Muscle of leg (tissue), 11 donors: Measurements from ENCODE around the gene LRRC8D. TPM values are rescaled to one million over a fixed set of nuclear protein-coding genes. Genes with fewer than 3 reads are reported as not detected.
A peak's percentile ranks its signal among the peaks of the same experiment; 100 is the strongest.

Source experiments
- DNase-seq: peaks from one replicate; pipeline ENCODE4 v3.0.0; 2013
- H3K27ac ChIP-seq: one replicate; pipeline ENCODE4 v1.5.1; 2013; ENCODE audit warnings: mild to moderate bottlenecking, low read length, control low read depth
- H3K27me3 ChIP-seq: one replicate; pipeline ENCODE4 v1.6.1; 2013; ENCODE audit warnings: low read length; ENCODE audit not compliant: control insufficient read depth, insufficient read depth
- H3K36me3 ChIP-seq: one replicate; pipeline ENCODE4 v1.6.1; 2013; ENCODE audit warnings: low read length; ENCODE audit not compliant: control insufficient read depth, insufficient read depth
- H3K4me1 ChIP-seq: one replicate; pipeline ENCODE4 v1.6.1; 2013; ENCODE audit warnings: low read length; ENCODE audit not compliant: control insufficient read depth, insufficient read depth
- H3K4me3 ChIP-seq: one replicate; pipeline ENCODE4 v1.5.1; 2013; ENCODE audit warnings: low read length, control low read depth
- H3K9me3 ChIP-seq: replicated peaks from 2 replicates; pipeline ENCODE4 v1.6.1; 2013; ENCODE audit warnings: low read depth, low read length; ENCODE audit not compliant: control insufficient read depth
- WGBS: methylation state at CpG from one replicate; pipeline ENCODE4 v1.1.5; 2013; ENCODE audit warnings: missing lambda C conversion rate; ENCODE audit not compliant: insufficient coverage; 5-methylcytosine and 5-hydroxymethylcytosine counted together
- polyA plus RNA-seq, 8 donors: library from polyadenylated mRNA; unstranded; fragments of 120-200 nt; gene quantifications; one replicate each; pipeline versions ENCODE4 v1.2.1 to v1.2.3, GENCODE V29; 2013; ENCODE audit warnings: inconsistent platforms in 1 of 8, low replicate concordance in 1 of 8; ENCODE audit not compliant: insufficient read length in 8 of 8, insufficient read depth in 1 of 8
- total RNA-seq: library from RNA; stranded (reverse); fragments of 120-200 nt; gene quantifications from one replicate; pipeline ENCODE4 v1.2.4, GENCODE V29; 2013

Gene LRRC8D
- total and polyA plus RNA-seq, 9 donors = 6.2 to 10.5 (median 7.6) TPM

DNA sequence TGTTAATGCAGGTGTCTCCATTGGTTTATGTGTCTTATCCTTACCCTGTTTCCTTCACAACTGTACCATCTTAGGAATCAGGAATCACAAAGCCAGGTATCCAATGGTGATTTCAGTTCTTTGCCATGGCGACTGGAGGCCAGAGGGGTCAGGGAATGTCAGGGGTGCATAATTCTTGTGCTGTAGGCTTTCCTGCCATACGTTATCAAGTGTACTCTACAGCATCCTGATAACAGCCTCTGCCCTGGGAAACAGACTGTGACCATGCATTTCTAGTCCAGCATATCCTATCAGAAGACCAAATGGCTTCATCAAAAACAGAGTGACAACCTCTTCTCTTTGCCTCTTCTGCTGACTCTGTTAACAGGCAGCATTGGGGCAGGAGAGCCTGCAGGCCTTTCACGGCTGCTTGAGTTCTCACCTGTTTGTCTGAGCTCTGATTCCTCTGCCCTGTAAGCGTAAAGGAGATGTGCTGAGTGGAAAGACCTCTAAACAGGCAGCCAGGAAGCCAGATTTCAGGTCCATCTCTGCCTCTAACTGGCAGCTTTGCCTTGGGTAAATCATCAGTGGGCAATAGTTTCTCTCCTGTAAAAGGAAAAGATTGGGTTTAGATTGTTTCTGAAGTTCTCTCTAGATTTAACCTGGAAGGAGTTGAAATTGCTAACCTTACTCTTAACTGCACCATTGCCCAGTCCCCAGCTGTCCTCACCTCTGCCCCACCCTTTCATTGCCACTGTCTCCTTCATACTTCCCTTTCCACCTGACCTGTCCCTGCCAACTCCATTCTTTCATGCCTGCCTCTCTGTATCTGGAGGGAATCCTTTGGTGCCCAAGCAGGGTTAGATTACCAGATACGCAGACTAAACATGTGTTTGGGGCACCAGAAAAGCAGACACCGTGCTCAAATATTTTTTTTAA lies 80.2 kb downstream of the LRRC8D start:
- no peaks in the 10 kb centered on the region for H3K27me3 ChIP-seq
- peaks cover 7% of the 10 kb centered on the region for H3K4me1 ChIP-seq
- WGBS = 92% methylated on average over 2 of the region's 6 CpGs
- no peaks in the 10 kb centered on the region for H3K9me3 ChIP-seq
- DNase-seq = no peak
- no peak overlapping the region for H3K27ac ChIP-seq
- H3K36me3 ChIP-seq = no peaks in the 10 kb centered on the region
- H3K4me3 ChIP-seq = no peak overlapping the region

DNA sequence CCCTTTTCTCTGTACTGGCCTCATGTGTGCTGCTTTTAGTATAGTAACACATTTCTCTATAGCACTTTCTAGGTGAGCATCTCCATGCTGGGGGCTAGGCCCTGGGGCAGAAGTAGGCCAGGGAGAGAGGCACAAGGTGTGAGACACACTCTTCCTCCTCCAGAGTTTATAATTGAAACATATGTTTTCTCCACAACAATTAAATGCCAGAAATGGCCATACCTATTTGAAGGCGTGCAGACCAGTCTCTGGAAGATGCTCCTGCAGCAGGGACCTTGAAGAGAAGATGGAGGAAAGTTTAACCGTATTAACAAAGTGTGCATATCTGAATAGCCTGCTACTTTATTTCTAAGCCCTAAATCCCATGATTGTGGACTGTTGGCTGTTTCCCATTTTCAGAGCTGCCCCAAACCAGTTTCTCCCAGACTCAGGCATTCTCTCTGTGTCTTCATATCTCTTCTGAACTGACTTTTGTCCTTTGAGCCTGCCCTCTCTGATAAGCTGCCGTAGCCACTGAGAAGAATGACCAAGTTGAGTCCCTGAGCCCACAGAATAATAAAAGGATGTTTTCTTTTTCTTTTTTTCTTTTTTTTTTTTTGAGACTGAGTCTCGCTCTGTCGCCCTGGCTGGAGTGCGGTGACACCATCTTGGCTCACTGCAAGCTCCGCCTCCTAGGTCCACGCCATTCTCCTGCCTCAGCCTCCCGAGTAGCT lies 81.3 kb downstream of the LRRC8D start:
- Histone ChIP-seq H3K4me3 (no peak overlapping the region), H3K4me1 (peaks cover 16% of the 10 kb centered on the region)
- 97% methylated on average over 5 of the region's 9 CpGs for WGBS

DNA sequence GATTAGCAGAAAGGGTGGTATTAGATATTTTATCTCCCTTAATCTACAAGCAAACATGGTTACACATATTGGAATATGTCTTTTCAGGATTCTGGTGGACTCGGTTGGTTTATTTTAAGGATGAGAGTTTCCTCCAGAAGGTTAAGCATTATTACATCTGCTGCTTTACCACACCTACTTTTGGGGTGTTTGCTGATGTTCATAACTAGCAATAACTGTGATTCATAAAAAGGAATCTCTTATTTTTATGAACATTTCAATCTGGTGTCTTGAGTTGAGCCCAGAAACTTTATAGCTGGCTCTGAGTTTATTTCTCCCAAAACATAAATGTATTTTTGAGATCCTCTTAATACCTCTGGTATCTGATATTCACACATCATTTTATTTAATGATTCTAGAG lies 82.7 kb downstream of the LRRC8D start:
- Histone ChIP-seq H3K27ac (peak overlapping the region; percentile 62), H3K4me3 (no peak overlapping the region), H3K36me3 (no peaks in the 10 kb centered on the region), H3K4me1 (peaks cover 20% of the 10 kb centered on the region), H3K9me3 (no peaks in the 10 kb centered on the region), H3K27me3 (no peaks in the 10 kb centered on the region)
- DNase-seq = peak; percentile 32
- no CpG with 5 or more reads among the region's 1 CpG for WGBS

More for the DNA sequence above, 81.3 kb downstream of the LRRC8D start:
- DNase-seq = no peak
- Histone ChIP-seq H3K27me3 (no peaks in the 10 kb centered on the region), H3K36me3 (no peaks in the 10 kb centered on the region), H3K9me3 (no peaks in the 10 kb centered on the region), H3K27ac (no peak overlapping the region)

- Histone ChIP-seq H3K9me3 (no peaks in the 10 kb centered on the region), H3K36me3 (no peaks in the 10 kb centered on the region), H3K4me1 (peaks cover 21% of the 10 kb centered on the region), H3K27me3 (no peaks in the 10 kb centered on the region), H3K27ac (peak overlapping the region; percentile 62), H3K4me3 (no peak overlapping the region)
- WGBS = 0% methylated on average over 1 of the region's 6 CpGs
- peak; percentile 82 for DNase-seq
These were observed 83.6 kb downstream of the LRRC8D start for GRCh38 chr1:89904219-89904980.

DNA sequence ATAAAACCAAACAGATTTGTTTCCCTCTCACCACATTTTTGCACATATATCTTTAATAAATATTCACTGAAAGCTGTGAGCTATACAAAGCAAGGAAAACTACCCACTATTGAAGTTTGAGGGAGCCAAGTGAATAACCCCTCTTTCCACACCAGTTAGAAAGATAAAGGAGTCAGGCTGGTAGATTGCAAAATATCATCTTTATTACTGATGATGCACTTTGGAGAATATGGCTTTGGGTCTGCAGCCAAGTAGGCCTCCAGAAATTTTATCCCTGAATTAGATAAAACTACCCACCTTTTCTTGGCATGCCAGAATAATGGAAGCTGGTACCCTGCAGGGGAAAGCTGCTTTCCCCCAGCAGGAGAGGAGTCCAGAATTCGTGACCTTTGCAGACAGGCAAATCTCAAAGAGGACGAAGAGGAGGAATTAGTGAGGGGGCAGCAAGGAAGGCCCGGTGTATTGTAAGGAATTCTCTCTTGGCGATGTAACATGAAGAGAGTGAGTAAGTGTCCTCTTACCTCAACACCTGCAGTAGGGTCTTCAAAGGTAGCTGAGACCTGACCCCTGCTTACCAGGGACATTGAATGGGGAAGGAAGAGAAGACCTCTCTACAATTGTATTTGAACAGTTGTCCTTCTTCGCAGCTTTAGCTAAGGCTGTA lies 84.7 kb downstream of the LRRC8D start:
- H3K27ac ChIP-seq = no peak overlapping the region
- 83% methylated on average over 3 of the region's 5 CpGs for WGBS
- DNase-seq = no peak
- no peaks in the 10 kb centered on the region for H3K9me3 ChIP-seq
- peaks cover 21% of the 10 kb centered on the region for H3K4me1 ChIP-seq
- no peaks in the 10 kb centered on the region for H3K27me3 ChIP-seq
- no peak overlapping the region for H3K4me3 ChIP-seq
- H3K36me3 ChIP-seq = no peaks in the 10 kb centered on the region

- H3K36me3 ChIP-seq = no peaks in the 10 kb centered on the region
- H3K9me3 ChIP-seq = no peaks in the 10 kb centered on the region
- H3K4me1 ChIP-seq = peaks cover 21% of the 10 kb centered on the region
- no peak for DNase-seq
- WGBS = 71% methylated on average over 1 of the region's 5 CpGs
- no peak overlapping the region for H3K4me3 ChIP-seq
- H3K27me3 ChIP-seq = no peaks in the 10 kb centered on the region
- H3K27ac ChIP-seq = no peak overlapping the region
These were observed 85.3 kb downstream of the LRRC8D start for GRCh38 chr1:89906088-89906487.

DNA sequence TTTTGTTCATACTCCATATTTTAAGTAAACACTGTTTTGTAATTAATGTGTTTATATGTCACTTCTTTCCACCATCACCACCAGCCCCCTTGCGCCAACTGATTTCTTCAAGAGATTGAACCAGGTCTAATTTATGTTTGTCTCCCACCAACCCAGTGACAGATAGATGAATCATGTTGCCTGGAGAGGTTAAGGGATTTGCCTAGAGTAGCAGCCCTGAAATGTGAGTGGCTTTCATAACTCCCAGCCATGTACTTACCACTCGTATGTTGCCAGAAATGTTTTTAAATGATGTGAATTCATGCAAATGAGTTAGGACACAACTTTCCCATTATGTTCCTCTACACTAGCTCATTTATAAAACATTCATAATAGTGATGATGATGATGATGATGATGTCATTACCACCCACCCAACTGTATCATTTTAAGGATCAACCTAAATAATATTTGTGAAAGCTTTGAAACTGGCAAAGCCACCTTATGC lies 86.9 kb downstream of the LRRC8D start:
- Histone ChIP-seq H3K27ac (no peak overlapping the region), H3K27me3 (no peaks in the 10 kb centered on the region), H3K36me3 (no peaks in the 10 kb centered on the region), H3K4me3 (no peak overlapping the region), H3K4me1 (peaks cover 21% of the 10 kb centered on the region), H3K9me3 (no peaks in the 10 kb centered on the region)
- DNase-seq = no peak
- WGBS = no CpG with 5 or more reads among the region's 2 CpGs

GRCh38 chr1:89908273-89908671 lies 87.4 kb downstream of the LRRC8D start:
- H3K27me3 ChIP-seq = no peaks in the 10 kb centered on the region
- peaks cover 21% of the 10 kb centered on the region for H3K4me1 ChIP-seq
- DNase-seq = no peak
- no CpG with 5 or more reads among the region's 2 CpGs for WGBS
- no peaks in the 10 kb centered on the region for H3K9me3 ChIP-seq
- no peak overlapping the region for H3K4me3 ChIP-seq
- peak overlapping the region; percentile 69 for H3K27ac ChIP-seq
- H3K36me3 ChIP-seq = no peaks in the 10 kb centered on the region

DNA sequence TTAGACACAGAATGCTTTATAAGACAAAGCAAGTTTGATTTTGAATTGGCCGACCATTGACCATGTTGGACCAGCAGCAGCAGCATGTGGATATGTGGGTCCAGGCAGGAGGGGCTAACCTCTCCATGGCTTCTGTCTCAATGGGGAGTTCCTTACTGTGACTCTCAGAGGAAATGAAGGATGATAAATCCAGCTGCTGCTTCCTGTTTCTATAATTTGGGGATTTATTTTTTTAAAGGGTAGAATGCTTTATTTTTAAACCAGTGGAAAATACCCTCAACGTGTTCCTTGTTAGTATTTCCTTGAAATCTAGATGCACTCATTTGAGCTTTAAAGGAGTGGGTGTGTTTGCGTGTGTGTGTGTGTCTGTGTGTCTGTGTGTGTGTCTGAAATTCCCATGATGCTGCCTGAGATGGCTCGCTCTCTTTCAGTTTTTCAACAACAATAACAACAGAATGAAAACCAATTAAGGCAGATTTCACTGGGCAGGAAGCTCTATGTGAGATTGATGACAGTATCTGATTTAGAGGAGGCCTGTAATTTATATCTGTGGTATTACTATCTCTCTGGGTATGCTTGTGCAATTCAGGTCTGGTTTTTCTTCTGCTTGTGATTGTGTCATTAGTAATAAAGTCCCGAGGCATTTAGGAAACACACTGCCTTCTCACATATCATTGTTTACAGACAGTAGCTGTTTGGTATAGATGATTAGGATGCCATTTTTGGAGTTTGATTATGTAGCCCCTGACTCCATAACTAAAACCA lies 88.0 kb downstream of the LRRC8D start:
- 50% methylated on average over 1 of the region's 5 CpGs for WGBS
- Histone ChIP-seq H3K27ac (peak overlapping the region; percentile 69), H3K9me3 (no peaks in the 10 kb centered on the region), H3K4me3 (no peak overlapping the region), H3K4me1 (peaks cover 20% of the 10 kb centered on the region), H3K36me3 (no peaks in the 10 kb centered on the region), H3K27me3 (no peaks in the 10 kb centered on the region)
- peak; percentile 75 for DNase-seq
